Ascending aorta (tissue), 2 donors: Measurements from ENCODE around the gene SMLR1. TPM values are rescaled to one million over a fixed set of nuclear protein-coding genes. Genes with fewer than 3 reads are reported as not detected.

Source experiments
- DNase-seq, 2 donors: peaks; one replicate each; pipeline ENCODE4 v3.0.0-alpha.2; 2019; ENCODE audit warnings: low spot score in 2 of 2
- H3K27ac ChIP-seq, 2 donors: fragments of 200-600 bp; sonication (generic); one replicate each; pipeline ENCODE4 v1.5.1; 2016 to 2017; ENCODE audit warnings: mild to moderate bottlenecking in 1 of 2
- H3K27me3 ChIP-seq: fragments of 200-600 bp; sonication (generic); one replicate; pipeline ENCODE4 v1.5.1; 2017
- H3K36me3 ChIP-seq, 2 donors: fragments of 200-600 bp; sonication (generic); one replicate each; pipeline ENCODE4 v1.5.1; 2016
- H3K4me1 ChIP-seq, 2 donors: fragments of 200-600 bp; sonication (generic); one replicate each; pipeline ENCODE4 v1.5.1; 2016 to 2017; ENCODE audit warnings: mild to moderate bottlenecking in 1 of 2
- H3K4me3 ChIP-seq, 2 donors: fragments of 200-600 bp; sonication (generic); one replicate each; pipeline ENCODE4 v1.5.1; 2016 to 2017; ENCODE audit warnings: mild to moderate bottlenecking in 1 of 2
- H3K9me3 ChIP-seq, 2 donors: fragments of 200-600 bp; sonication (generic); one replicate each; pipeline ENCODE4 v1.5.1; 2016
- CTCF ChIP-seq, 3 experiments: fragments of 200-600 bp in 2 of 3; fragments of 450-650 bp in 1 of 3; sonication (generic) in 2 of 3; IDR thresholded peaks; one replicate each; pipeline ENCODE4 v1.5.1; 2016 to 2019; ENCODE audit warnings: antibody characterized with exemption in 3 of 3, mild to moderate bottlenecking in 1 of 3, moderate library complexity in 1 of 3
- intact Hi-C: fragments of 100-400 bp; cut with DNase I; formaldehyde crosslinking; loops from one replicate; pipeline ENCODE4 v1.15.1; 2023
- total RNA-seq: library from RNA; depleted of rRNA; stranded (reverse); fragments of >200 nt; gene quantifications from one replicate; pipeline ENCODE4 v1.1.0, GENCODE V29; 2016

The SMLR1 gene
- total RNA-seq, 1 donor from 2014 or later, result not detected

DNA sequence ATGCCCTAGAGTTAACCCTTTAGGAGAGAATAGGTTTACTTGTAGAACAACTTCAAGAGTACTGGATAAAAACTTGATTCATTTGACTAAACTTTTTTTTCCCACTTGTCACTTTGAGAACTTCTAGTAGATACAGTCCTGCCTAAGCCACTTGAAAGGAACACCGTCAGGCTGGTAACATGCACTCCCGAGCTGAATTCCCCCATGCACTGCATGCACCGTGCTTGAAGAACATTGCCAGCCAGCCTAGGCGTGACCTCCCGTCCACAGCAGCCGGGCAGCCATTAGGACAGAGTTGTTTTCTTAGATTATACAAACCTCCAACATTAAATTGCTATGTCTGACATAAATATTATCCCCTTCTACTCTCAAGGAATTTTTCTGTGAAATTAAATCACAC is 52.6 kb downstream of the SMLR1 start:
- DNase-seq, result no peak
- H3K27me3 ChIP-seq, result no peaks in the 10 kb centered on the region
- TF ChIP-seq CTCF (IDR thresholded peaks at IDR 0.05), result no peak
- intact Hi-C loops, result no loop called here
- H3K27ac ChIP-seq, result no peak overlapping the region
- H3K4me1 ChIP-seq, result no peaks in the 10 kb centered on the region
- no peak overlapping the region for H3K4me3 ChIP-seq
- H3K36me3 ChIP-seq, result peaks cover 4 to 19% of the 10 kb centered on the region in 2 donors
- no peaks in the 10 kb centered on the region for H3K9me3 ChIP-seq

DNA sequence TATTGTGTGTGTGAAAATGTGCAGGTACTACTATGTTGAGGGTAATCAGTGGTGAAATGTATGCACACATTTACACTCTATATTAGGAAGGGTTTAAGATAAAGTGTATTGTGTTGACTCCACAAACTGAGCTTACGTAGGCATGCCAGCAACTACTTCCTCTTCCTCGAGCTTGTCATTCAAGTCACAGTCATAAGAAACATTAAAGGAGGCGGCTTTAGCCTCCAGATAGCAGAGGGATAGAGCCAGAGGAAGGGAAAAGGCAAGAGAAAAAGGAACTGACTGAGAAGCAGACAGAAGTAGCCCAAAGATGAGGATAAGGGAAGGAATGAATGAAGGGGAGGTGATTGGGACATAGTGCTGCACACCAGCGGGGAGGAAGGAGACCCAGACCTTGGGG is 55.2 kb downstream of the SMLR1 start:
- intact Hi-C loops, result no loop called here

DNA sequence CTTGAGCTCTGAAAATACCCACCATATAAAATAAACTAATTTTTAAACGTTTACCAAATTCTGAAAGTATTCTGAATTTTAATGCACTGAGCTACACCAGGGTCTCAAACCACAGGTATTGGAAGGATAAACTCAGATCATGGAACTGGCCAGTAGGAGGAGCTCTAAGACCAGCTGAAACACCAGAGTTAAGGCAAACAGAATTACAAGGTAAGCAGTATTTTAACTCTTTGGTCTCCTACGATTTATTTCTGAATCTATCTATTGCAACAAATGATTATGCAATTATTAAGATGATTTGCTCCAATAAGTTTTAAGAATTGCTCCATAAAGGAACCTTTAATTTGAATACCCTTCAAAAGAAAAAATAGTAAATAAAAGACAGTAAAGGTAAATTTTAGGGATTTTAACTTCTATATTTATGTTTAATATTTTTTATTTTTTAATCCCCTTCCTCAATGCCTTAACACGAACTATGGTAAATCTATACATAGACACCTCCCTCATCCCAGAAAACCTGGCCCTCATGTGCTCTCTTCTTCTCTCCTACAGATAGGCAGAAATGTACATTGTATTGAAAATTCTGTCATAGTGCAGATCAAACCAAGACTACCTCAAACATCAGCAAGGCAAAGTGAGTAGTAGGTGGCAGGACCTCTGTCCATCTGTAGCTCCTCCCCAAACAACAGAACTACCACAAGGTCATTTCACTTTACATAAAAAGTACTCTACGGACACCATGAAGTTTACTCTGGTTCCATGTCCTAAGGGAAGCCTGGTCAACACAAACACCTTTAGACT is 58.4 kb downstream of the SMLR1 start:
- TF ChIP-seq CTCF (IDR thresholded peaks at IDR 0.05), result peak; percentile 75 to 88 (median 75)
- Histone ChIP-seq H3K4me1 (no peaks in the 10 kb centered on the region), H3K9me3 (no peaks in the 10 kb centered on the region), H3K36me3 (peaks cover 3 to 19% of the 10 kb centered on the region in 2 donors), H3K4me3 (no peak overlapping the region), H3K27ac (no peak overlapping the region), H3K27me3 (no peaks in the 10 kb centered on the region)
- intact Hi-C loops, result loop anchor here (1.0 to 5.0 kb wide), 2 partner anchors 177 to 231 kb away; partner anchors contain the start of gene EPB41L2
- DNase-seq, result peak in 1 of 2 donors; percentile 82

More for the DNA sequence above, 55.2 kb downstream of the SMLR1 start:
- Histone ChIP-seq H3K27ac (no peak overlapping the region), H3K4me3 (no peak overlapping the region), H3K27me3 (no peaks in the 10 kb centered on the region), H3K36me3 (peaks cover 6 to 19% of the 10 kb centered on the region in 2 donors), H3K9me3 (no peaks in the 10 kb centered on the region), H3K4me1 (no peaks in the 10 kb centered on the region)
- DNase-seq, result no peak
- TF ChIP-seq CTCF (IDR thresholded peaks at IDR 0.05), result no peak

Other genes starting within 250 kb of the SMLR1 start
- 163 TPM for gene EPB41L2, start 235.8 kb downstream of the SMLR1 start, total RNA-seq